Transverse colon (tissue), 4 donors: ENCODE measurements around the gene HAUS5. TPM values are rescaled to one million over a fixed set of nuclear protein-coding genes. Genes with fewer than 3 reads are reported as not detected.

Experiments used
- DNase-seq: peaks from one replicate; pipeline ENCODE4 v3.0.0-alpha.2; 2019
- H3K27ac ChIP-seq, 4 donors: fragments of 200-600 bp; sonication (generic); 2 replicates each; pipeline ENCODE4 v1.5.1; 2016 to 2018; ENCODE audit warnings: inconsistent platforms in 4 of 4
- H3K27me3 ChIP-seq: fragments of 200-600 bp; sonication (generic); 2 replicates; pipeline ENCODE4 v1.5.1; 2017; ENCODE audit warnings: inconsistent platforms
- H3K36me3 ChIP-seq, 4 donors: fragments of 200-600 bp; sonication (generic); 2 replicates each; pipeline ENCODE4 v1.5.1; 2017 to 2019; ENCODE audit warnings: inconsistent platforms in 4 of 4
- H3K4me1 ChIP-seq, 4 donors: fragments of 200-600 bp; sonication (generic); 2 replicates each; pipeline ENCODE4 v1.5.1; 2017 to 2020; ENCODE audit warnings: inconsistent platforms in 4 of 4
- H3K4me3 ChIP-seq, 4 donors: fragments of 200-600 bp; sonication (generic); 1 replicate in 1 of 4; 2 replicates in 3 of 4; pipeline versions ENCODE4 v1.5.1 to v1.6.1; 2017 to 2019; ENCODE audit warnings: inconsistent platforms in 4 of 4
- H3K9me3 ChIP-seq, 2 donors: fragments of 200-600 bp; sonication (generic); 2 replicates each; pipeline ENCODE4 v1.5.1; 2017 to 2019; ENCODE audit warnings: inconsistent platforms in 2 of 2
- EP300 ChIP-seq: sonication (generic); formaldehyde crosslinking; IDR thresholded peaks from one replicate; pipeline ENCODE4 v1.6.1; 2017; ENCODE audit warnings: antibody characterized with exemption, low read depth
- POLR2A ChIP-seq: fragments of 450-650 bp; IDR thresholded peaks from one replicate; pipeline ENCODE4 v1.6.1; 2016; ENCODE audit warnings: antibody characterized with exemption, mild to moderate bottlenecking, moderate library complexity
- POLR2AphosphoS5 ChIP-seq, 3 donors: sonication (generic); formaldehyde crosslinking; IDR thresholded peaks; one replicate each; pipeline ENCODE4 v1.6.1; 2016; ENCODE audit warnings: antibody characterized with exemption in 3 of 3
- WGBS, 2 donors: methylation state at CpG; one replicate each; pipeline ENCODE4 v1.1.5; 2018; ENCODE audit warnings: low coverage in 1 of 2; 5-methylcytosine and 5-hydroxymethylcytosine counted together
- in situ Hi-C, 4 donors: fragments of 200-750 bp; cut with MboI; loops; one replicate each; pipeline versions ENCODE4 v1.15.0 to v1.15.1; 2017; ENCODE audit warnings: low sequenced_read_pairs in 3 of 4, low pct_ligation_motif_present in 1 of 4, low pct_unique_long_range_greater_than_20kb in 1 of 4
- intact Hi-C: fragments of 100-400 bp; cut with DNase I; formaldehyde crosslinking; loops from one replicate; pipeline ENCODE4 v1.15.1; 2023; ENCODE audit warnings: low total_unique reads
- total RNA-seq, 4 donors: library from RNA; depleted of rRNA; stranded (reverse); fragments of >200 nt; gene quantifications; one replicate each; pipeline ENCODE4 v1.1.0, GENCODE V29; 2016
- TF ChIP-seq, protein P1 (sequence below), 5 experiments: fragments of 200-600 bp in 3 of 5; fragments of 450-650 bp in 2 of 5; sonication (generic) in 3 of 5; IDR thresholded peaks; 1 replicate in 2 of 5; 2 replicates in 3 of 5; pipeline ENCODE4 v1.5.1; 2016 to 2017; ENCODE audit warnings: antibody characterized with exemption in 5 of 5, inconsistent platforms in 3 of 5, mild to moderate bottlenecking in 2 of 5, moderate library complexity in 1 of 5

HAUS5 gene
- total RNA-seq, 4 donors from 2014 or later = 3.7 to 6.6 (median 5.2) TPM

DNA sequence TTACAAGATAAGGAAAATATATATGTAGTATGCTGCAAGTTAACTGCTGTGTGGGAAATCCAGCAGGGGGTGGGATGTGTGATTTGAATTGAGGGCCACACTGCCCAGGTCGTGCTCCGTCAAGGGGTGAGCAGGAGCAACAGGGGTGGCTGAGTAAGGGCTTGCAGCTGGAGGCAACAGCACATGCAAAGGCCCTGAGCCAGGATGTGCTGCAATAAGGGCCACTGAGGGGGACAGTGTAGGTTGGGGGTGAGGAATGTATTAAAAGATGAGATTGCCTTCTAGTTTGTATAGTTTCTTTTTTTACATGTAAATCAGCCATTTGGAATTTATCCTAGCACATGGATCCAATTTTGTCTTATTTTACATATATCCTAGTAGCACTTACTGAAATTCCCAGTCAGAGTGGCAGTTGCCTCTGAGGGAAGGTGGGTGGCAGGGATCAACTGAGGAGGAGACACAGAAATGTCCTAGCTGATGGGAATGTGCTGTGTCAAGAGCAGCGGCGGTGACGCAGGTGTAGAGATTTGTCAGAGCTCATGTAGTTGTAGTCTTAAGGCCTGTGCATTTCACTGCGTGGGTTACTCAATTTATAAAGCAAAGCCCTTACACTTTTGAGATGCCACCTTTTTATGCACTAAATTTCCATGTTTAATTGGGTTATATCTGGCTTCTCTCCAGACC lies 10.9 kb downstream of the HAUS5 start:
- Histone ChIP-seq H3K36me3 (no peaks in the 10 kb centered on the region), H3K4me1 (peaks cover 0 to 8% (median 2%) of the 10 kb centered on the region in 4 donors), H3K27me3 (no peaks in the 10 kb centered on the region), H3K27ac (no peak overlapping the region), H3K4me3 (no peak overlapping the region), H3K9me3 (no peaks in the 10 kb centered on the region)
- no peak for DNase-seq
- 83 to 88% methylated on average over 2 to 6 of the region's 6 CpGs for WGBS, 2 donors
- intact Hi-C loops = no loop called here
- in situ Hi-C loops = no loop called here
- TF ChIP-seq, protein P1, sequence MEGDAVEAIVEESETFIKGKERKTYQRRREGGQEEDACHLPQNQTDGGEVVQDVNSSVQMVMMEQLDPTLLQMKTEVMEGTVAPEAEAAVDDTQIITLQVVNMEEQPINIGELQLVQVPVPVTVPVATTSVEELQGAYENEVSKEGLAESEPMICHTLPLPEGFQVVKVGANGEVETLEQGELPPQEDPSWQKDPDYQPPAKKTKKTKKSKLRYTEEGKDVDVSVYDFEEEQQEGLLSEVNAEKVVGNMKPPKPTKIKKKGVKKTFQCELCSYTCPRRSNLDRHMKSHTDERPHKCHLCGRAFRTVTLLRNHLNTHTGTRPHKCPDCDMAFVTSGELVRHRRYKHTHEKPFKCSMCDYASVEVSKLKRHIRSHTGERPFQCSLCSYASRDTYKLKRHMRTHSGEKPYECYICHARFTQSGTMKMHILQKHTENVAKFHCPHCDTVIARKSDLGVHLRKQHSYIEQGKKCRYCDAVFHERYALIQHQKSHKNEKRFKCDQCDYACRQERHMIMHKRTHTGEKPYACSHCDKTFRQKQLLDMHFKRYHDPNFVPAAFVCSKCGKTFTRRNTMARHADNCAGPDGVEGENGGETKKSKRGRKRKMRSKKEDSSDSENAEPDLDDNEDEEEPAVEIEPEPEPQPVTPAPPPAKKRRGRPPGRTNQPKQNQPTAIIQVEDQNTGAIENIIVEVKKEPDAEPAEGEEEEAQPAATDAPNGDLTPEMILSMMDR (IDR thresholded peaks at IDR 0.05) = no peak
- TF ChIP-seq EP300 = no peak
- TF ChIP-seq POLR2AphosphoS5 (IDR thresholded peaks at IDR 0.05) = no peak
- no peak for TF ChIP-seq POLR2A

DNA sequence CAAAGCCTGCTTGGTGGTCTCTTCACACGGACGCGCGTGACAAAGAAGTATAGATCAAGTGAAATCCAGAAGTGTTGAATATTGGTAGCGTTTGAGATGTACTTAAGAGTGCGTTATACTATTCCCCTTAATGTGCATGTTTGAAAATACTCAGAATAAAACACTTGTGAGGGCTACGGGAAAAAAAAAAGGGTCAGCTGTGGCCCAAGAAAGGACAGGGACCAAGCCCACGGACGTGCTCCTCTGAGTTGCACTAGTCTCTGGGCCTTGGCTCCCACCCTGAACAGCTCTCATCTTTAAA lies 15.7 kb downstream of the HAUS5 start:
- peaks cover 0 to 26% (median 7%) of the 10 kb centered on the region in 4 donors for H3K36me3 ChIP-seq
- H3K27me3 ChIP-seq = no peaks in the 10 kb centered on the region
- no peak for DNase-seq
- peak overlapping the region; percentile 52 to 98 (median 91) for H3K4me3 ChIP-seq
- intact Hi-C loops (no loop called here), in situ Hi-C loops (no loop called here)
- H3K9me3 ChIP-seq = no peaks in the 10 kb centered on the region
- H3K4me1 ChIP-seq = peaks cover 9 to 21% (median 12%) of the 10 kb centered on the region in 4 donors
- H3K27ac ChIP-seq = peak overlapping the region; percentile 92 to 97 (median 94)
- TF ChIP-seq POLR2A (no peak), EP300 (no peak), POLR2AphosphoS5 (IDR thresholded peaks at IDR 0.05) (no peak)
- TF ChIP-seq, protein P1 (IDR thresholded peaks at IDR 0.05) = no peak
- whole genome bisulfite sequencing, 2 donors = 0 to 21% methylated on average over 3 to 9 of the region's 9 CpGs

DNA sequence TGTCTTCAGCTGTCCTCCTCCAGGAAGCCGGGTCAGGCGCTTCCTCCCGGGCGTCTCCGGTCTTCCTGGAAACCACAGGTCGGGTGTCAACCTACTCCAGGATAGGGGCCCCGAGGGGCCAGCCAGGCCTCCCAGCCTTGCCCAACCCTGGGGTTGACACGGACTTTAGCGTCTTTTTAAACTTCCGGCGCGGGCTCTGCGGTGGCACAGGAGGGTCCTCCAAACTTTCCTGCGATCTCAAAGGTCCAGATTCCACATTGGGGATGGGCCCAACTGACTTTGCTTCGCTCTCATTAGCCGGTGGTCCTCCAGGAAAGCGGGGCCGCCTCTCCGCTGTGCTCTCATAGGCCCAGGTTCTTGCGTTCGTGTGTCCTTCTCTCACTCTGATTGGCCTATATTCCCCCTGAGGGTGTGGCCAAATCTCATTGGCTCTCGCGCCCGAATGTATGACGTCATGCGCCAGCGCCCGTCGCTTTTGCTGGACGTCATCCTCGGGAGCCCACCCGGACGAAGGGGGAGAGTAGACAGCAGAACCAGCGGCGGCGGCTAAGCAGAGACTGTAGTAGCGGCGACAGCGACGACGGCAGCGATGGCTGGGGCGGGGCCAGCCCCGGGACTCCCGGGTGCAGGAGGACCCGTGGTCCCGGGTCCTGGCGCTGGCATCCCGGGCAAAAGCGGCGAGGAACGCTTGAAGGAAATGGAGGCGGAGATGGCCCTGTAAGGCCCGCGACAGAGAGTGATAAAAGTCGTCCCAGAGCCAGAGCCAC lies 16.2 kb downstream of the HAUS5 start, which contains the start of gene RBM42:
TSS of gene RBM42 (plus strand) at position 472 of the 767 bp plus-strand sequence. CDS start at position 590, 118 bp downstream.
- WGBS, 2 donors = 0% methylated on average over 37 of the region's 56 CpGs; no CpG with 5 or more reads in 1 of the 2 donors
- no peak for TF ChIP-seq EP300
- peak; percentile 86 to 95 (median 92) for TF ChIP-seq POLR2AphosphoS5 (IDR thresholded peaks at IDR 0.05)
- TF ChIP-seq POLR2A = peak; percentile 92
- TF ChIP-seq, protein P1 (IDR thresholded peaks at IDR 0.05) = no peak
- H3K36me3 ChIP-seq = peaks cover 0 to 31% (median 8%) of the 10 kb centered on the region in 4 donors
- H3K27me3 ChIP-seq = no peaks in the 10 kb centered on the region
- H3K4me3 ChIP-seq = peak within 1 kb of the TSS; percentile 65 to 98 (median 91)
- H3K9me3 ChIP-seq = no peaks in the 10 kb centered on the region
- H3K27ac ChIP-seq = peak within 1 kb of the TSS; percentile 92 to 97 (median 94)
- peaks cover 9 to 21% (median 12%) of the 10 kb centered on the region in 4 donors for H3K4me1 ChIP-seq
- peak; percentile 97 for DNase-seq
- in situ Hi-C loops (no loop called here), intact Hi-C loops (no loop called here)

DNA sequence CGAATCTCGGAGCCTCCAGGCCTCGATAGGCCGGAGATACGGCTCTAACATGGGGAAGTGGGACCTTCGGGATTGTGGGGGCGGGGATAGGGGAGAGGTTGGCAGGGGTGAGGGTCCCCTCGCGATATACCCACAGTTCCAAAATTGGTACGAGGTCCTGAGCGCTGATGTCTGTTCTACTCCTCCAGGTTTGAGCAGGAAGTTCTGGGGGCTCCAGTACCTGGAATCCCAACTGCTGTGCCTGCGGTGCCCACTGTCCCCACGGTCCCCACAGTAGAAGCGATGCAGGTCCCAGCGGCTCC lies 16.7 kb downstream of the HAUS5 start:
- no peak for DNase-seq
- Histone ChIP-seq H3K4me3 (peak overlapping the region; percentile 65 to 98 (median 91)), H3K4me1 (peaks cover 9 to 21% (median 12%) of the 10 kb centered on the region in 4 donors), H3K36me3 (peaks cover 0 to 37% (median 11%) of the 10 kb centered on the region in 4 donors), H3K9me3 (no peaks in the 10 kb centered on the region), H3K27ac (peak overlapping the region; percentile 92 to 97 (median 94)), H3K27me3 (no peaks in the 10 kb centered on the region)
- TF ChIP-seq EP300 (no peak), POLR2AphosphoS5 (IDR thresholded peaks at IDR 0.05) (no peak)
- TF ChIP-seq, protein P1 (IDR thresholded peaks at IDR 0.05) = no peak
- intact Hi-C loops (no loop called here), in situ Hi-C loops (no loop called here)
- WGBS, 2 donors = 4% methylated on average over 14 of the region's 15 CpGs; no CpG with 5 or more reads in 1 of the 2 donors
